GM20000 (cell line): ENCODE results near the gene EWSR1.

Experiments used
- DNase-seq: peaks from one replicate; pipeline ENCODE4 v3.0.0; 2012; ENCODE audit warnings: low spot score
- TF ChIP-seq, protein P1 (sequence below): IDR thresholded peaks from 2 replicates; pipeline ENCODE4 v1.5.1; 2012; ENCODE audit warnings: mild to moderate bottlenecking, control low read depth; ENCODE audit errors: extremely low read depth, missing control alignments

The EWSR1 gene

DNA sequence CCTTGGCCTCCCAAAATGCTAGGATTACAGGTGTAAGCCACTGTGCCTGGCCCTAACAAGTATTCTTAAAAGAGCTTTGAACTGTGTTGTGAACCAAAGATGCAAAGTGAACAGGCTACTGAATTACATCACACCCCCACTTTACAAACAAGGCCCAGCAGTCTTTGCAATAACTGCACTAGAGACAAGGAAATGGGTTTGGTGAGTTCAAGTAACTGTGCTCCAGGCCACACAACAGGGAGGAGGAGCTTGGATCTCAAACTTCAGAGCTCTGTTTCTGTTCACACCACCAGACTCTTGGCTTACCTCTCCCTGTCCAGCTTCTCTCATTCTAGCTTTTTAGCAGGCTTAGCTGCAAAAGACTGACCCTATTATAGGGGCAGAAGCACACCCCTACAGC, 77.9 kb downstream of the EWSR1 start:
- no peak for DNase-seq

DNA sequence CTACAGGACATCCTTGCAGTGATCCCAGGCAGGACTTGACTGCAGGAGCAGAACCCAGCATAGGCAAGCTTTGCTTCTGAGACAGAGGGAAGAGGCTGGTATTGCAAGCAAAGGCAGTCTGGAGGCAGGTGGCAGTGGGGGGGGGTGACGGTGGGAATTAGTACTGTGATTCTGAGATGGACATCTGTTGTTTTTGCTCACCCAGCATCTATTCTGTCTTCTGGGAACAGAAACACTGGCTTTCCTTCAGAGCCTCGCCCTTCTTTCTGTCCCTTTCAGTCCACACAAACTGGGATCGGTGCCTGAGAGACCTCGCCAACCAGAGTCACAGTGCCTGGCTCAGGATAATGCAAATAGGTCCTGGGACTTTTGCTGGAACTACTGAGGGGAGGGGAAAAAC, 78.6 kb downstream of the EWSR1 start:
- TF ChIP-seq, protein P1, sequence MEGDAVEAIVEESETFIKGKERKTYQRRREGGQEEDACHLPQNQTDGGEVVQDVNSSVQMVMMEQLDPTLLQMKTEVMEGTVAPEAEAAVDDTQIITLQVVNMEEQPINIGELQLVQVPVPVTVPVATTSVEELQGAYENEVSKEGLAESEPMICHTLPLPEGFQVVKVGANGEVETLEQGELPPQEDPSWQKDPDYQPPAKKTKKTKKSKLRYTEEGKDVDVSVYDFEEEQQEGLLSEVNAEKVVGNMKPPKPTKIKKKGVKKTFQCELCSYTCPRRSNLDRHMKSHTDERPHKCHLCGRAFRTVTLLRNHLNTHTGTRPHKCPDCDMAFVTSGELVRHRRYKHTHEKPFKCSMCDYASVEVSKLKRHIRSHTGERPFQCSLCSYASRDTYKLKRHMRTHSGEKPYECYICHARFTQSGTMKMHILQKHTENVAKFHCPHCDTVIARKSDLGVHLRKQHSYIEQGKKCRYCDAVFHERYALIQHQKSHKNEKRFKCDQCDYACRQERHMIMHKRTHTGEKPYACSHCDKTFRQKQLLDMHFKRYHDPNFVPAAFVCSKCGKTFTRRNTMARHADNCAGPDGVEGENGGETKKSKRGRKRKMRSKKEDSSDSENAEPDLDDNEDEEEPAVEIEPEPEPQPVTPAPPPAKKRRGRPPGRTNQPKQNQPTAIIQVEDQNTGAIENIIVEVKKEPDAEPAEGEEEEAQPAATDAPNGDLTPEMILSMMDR = no peak
- DNase-seq = no peak

More for the DNA sequence above, 77.9 kb downstream of the EWSR1 start:
- TF ChIP-seq, protein P1 = no peak

DNA sequence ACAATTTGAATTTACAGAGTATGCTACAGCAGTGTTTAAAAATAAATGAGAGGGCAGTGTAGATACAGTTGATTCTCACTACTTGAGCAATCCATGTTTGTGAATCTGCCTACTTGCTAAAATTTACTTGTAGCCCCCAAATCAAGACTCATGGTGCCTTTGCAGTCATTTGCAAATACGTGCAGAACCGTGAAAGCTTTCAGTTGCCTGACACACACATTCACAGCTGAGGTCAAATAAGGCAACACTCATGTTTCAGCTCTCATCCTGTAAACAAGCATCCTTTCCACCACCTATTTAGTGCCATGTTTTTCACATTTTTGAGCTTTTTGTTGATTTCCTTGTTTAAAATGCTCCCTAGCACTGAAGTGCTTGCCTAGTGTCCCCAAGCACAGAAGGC, 80.0 kb downstream of the EWSR1 start:
- TF ChIP-seq, protein P1 = no peak
- DNase-seq = no peak

DNA sequence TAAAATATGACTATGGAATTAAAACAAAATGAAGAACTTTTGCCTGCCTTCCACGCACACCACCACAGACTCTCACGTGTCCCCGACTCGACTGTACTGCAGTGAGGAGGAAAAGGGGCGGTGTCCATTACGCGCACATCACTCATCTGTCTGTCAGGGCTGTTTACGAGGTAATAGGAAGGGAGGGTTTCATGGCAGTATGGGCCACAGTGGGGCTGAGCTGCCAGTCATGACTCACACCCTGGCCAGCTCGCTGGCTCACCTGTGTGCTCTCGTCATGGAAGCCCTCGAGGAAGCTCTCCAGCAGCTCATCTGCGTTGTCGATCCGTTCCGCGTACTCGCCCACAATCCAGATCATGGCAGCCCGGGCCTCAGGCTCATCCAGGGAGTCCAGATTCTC, 80.9 kb downstream of the EWSR1 start:
- TF ChIP-seq, protein P1 = no peak
- no peak for DNase-seq
